ENCODE measurements around the gene MMP15. TPM values are rescaled to one million over a fixed set of nuclear protein-coding genes. Genes with fewer than 3 reads are reported as not detected.

Gene MMP15
- total RNA-seq, 2 experiments from 2014 or later, result 0.25 to 0.63 TPM

- intact Hi-C loops (cut with micrococcal nuclease), result no loop called here
- Mint-ChIP-seq H3K36me3 (ENCODE audit: low read depth) (no peaks in the 10 kb centered on the region), H3K27ac (no peak overlapping the region), H3K4me1 (ENCODE audit: low read depth) (peaks cover 5% of the 10 kb centered on the region), H3K27me3 (no peaks in the 10 kb centered on the region), H3K4me3 (no peak overlapping the region), H3K9me3 (no peaks in the 10 kb centered on the region)
- TF ChIP-seq CTCF (IDR thresholded peaks at IDR 0.05), result no peak
- ChIA-PET CTCF (interaction anchor here (1.7 kb wide), 1 partner anchor 75 kb away, joined by 9 read pairs; no protein-coding TSS in a partner anchor), POLR2A (no interaction called here)
- ATAC-seq (no peak), DNase-seq (no peak)
These were observed 43.9 kb upstream of the MMP15 start for GRCh38 chr16:57981636-57982035.

- no peaks in the 10 kb centered on the region for H3K36me3 Mint-ChIP-seq (ENCODE audit: low read depth)
- intact Hi-C loops (cut with micrococcal nuclease), result no loop called here
- no peaks in the 10 kb centered on the region for H3K27me3 Mint-ChIP-seq
- ChIA-PET CTCF (no interaction called here), POLR2A (no interaction called here)
- no peak overlapping the region for H3K4me3 Mint-ChIP-seq
- no peaks in the 10 kb centered on the region for H3K9me3 Mint-ChIP-seq
- TF ChIP-seq CTCF (IDR thresholded peaks at IDR 0.05), result no peak
- H3K27ac Mint-ChIP-seq, result no peak overlapping the region
- no peak for ATAC-seq
- H3K4me1 Mint-ChIP-seq (ENCODE audit: low read depth), result peaks cover 5% of the 10 kb centered on the region
- no peak for DNase-seq
These were observed 43.2 kb upstream of the MMP15 start for GRCh38 chr16:57982385-57982784.

- peak overlapping the region; percentile 42 for H3K27ac Mint-ChIP-seq
- H3K9me3 Mint-ChIP-seq, result no peaks in the 10 kb centered on the region
- DNase-seq (peak; percentile 94), ATAC-seq (peak; percentile 99)
- no peak for TF ChIP-seq CTCF (IDR thresholded peaks at IDR 0.05)
- peak overlapping the region; percentile 83 for H3K4me3 Mint-ChIP-seq
- CTCF ChIA-PET, result interaction anchor here (1.3 to 1.4 kb wide), 2 partner anchors 15 to 86 kb away, joined by 3 to 4 read pairs; no protein-coding TSS in a partner anchor
- no peaks in the 10 kb centered on the region for H3K36me3 Mint-ChIP-seq (ENCODE audit: low read depth)
- intact Hi-C loops (cut with micrococcal nuclease), result no loop called here
- POLR2A ChIA-PET, result no interaction called here
- H3K4me1 Mint-ChIP-seq (ENCODE audit: low read depth), result peaks cover 5% of the 10 kb centered on the region
- no peaks in the 10 kb centered on the region for H3K27me3 Mint-ChIP-seq
These were observed 40.9 kb upstream of the MMP15 start for GRCh38 chr16:57984443-57985203.

GRCh38 chr16:57985204-57986181 lies 40.1 kb upstream of the MMP15 start:
- intact Hi-C loops (cut with micrococcal nuclease), result no loop called here

More at GRCh38 chr16:57985204-57986181, 40.1 kb upstream of the MMP15 start:
- Mint-ChIP-seq H3K4me3 (peak overlapping the region; percentile 83), H3K36me3 (ENCODE audit: low read depth) (no peaks in the 10 kb centered on the region), H3K9me3 (no peaks in the 10 kb centered on the region), H3K27me3 (no peaks in the 10 kb centered on the region), H3K4me1 (ENCODE audit: low read depth) (peaks cover 5% of the 10 kb centered on the region), H3K27ac (peak overlapping the region; percentile 42)
- ATAC-seq, result peak; percentile 57
- ChIA-PET POLR2A (no interaction called here), CTCF (interaction anchor here (1.3 to 2.3 kb wide), 2 partner anchors 14 to 87 kb away, joined by 3 to 6 read pairs; no protein-coding TSS in a partner anchor)
- TF ChIP-seq CTCF (IDR thresholded peaks at IDR 0.05), result no peak
- DNase-seq, result no peak
